Cortex of kidney (tissue), 1 donor: Measurements from ENCODE around the gene NECAB3.

Experiments used
- DNase-seq: peaks from one replicate; lab custom pipeline; 2025; lab: John Stamatoyannopoulos, UW

Gene NECAB3

GRCh38 chr20:33677991-33678702 lies 3.9 kb upstream of the NECAB3 start:
- DNase-seq, result no peak

- no peak for DNase-seq
These were observed 2.7 kb upstream of the NECAB3 start for GRCh38 chr20:33676652-33677645.

- no peak for DNase-seq
These were observed 1.9 kb upstream of the NECAB3 start for GRCh38 chr20:33676121-33676520.

GRCh38 chr20:33675136-33675959 lies 1.1 kb upstream of the NECAB3 start:
- DNase-seq, result no peak

- DNase-seq, result no peak
These were observed 576 bp downstream of the NECAB3 start for GRCh38 chr20:33673410-33674293.

- DNase-seq, result no peak
These were observed 1.2 kb downstream of the NECAB3 start for GRCh38 chr20:33673114-33673409.

- no peak for DNase-seq
These were observed 1.7 kb downstream of the NECAB3 start for GRCh38 chr20:33672426-33673113.

GRCh38 chr20:33671573-33672288 lies 2.5 kb downstream of the NECAB3 start:
- DNase-seq, result no peak

- no peak for DNase-seq
These were observed 3.3 kb downstream of the NECAB3 start for GRCh38 chr20:33670715-33671499.

GRCh38 chr20:33669873-33670640 lies 4.2 kb downstream of the NECAB3 start:
- no peak for DNase-seq

GRCh38 chr20:33669224-33669623 lies 5.0 kb downstream of the NECAB3 start:
- DNase-seq, result no peak

GRCh38 chr20:33668466-33669155 lies 5.6 kb downstream of the NECAB3 start:
- DNase-seq, result no peak

- peak; percentile 61 for DNase-seq
These were observed 6.4 kb downstream of the NECAB3 start for GRCh38 chr20:33667676-33668465.

GRCh38 chr20:33667245-33667675 lies 7.0 kb downstream of the NECAB3 start:
- no peak for DNase-seq

GRCh38 chr20:33666293-33667244 lies 7.7 kb downstream of the NECAB3 start, which contains the start of gene ACTL10:
Gene ACTL10, plus strand, starts transcription at chr20:33666943. Its CDS starts 555 bp downstream, at chr20:33667498.
- peak; percentile 27 for DNase-seq

- DNase-seq, result no peak
These were observed 9.5 kb downstream of the NECAB3 start for GRCh38 chr20:33664762-33665144.
